Effector CD4-positive, alpha-beta T cell (primary cell): ENCODE results near the gene ALG9.

ENCODE experiments used
- DNase-seq: peaks from one replicate; pipeline ENCODE4 v3.0.0-alpha.2; 2020

ALG9 gene

GRCh38 chr11:111834432-111835163 is 36.8 kb downstream of the ALG9 start:
- no peak for DNase-seq

GRCh38 chr11:111833524-111833923 is 37.9 kb downstream of the ALG9 start:
- DNase-seq = no peak

GRCh38 chr11:111829185-111829968 is 42.0 kb downstream of the ALG9 start:
- DNase-seq = no peak

- no peak for DNase-seq
Observed at GRCh38 chr11:111826322-111826950, 44.9 kb downstream of the ALG9 start.

GRCh38 chr11:111823629-111824028 is 47.8 kb downstream of the ALG9 start:
- DNase-seq = no peak

- DNase-seq = no peak
Observed at GRCh38 chr11:111823131-111823530, 48.2 kb downstream of the ALG9 start.

- no peak for DNase-seq
Observed at GRCh38 chr11:111819829-111820237, 51.5 kb downstream of the ALG9 start.

- DNase-seq = no peak
Observed at GRCh38 chr11:111819161-111819828, 52.1 kb downstream of the ALG9 start.

GRCh38 chr11:111815489-111815888 is 55.9 kb downstream of the ALG9 start:
- DNase-seq = no peak

GRCh38 chr11:111814557-111815320 is 56.6 kb downstream of the ALG9 start:
- no peak for DNase-seq

GRCh38 chr11:111814106-111814505 is 57.3 kb downstream of the ALG9 start:
- DNase-seq = no peak

GRCh38 chr11:111812211-111812610 is 59.2 kb downstream of the ALG9 start:
- no peak for DNase-seq

GRCh38 chr11:111811445-111811844 is 59.9 kb downstream of the ALG9 start:
- no peak for DNase-seq

- DNase-seq = no peak
Observed at GRCh38 chr11:111808834-111809233, 62.5 kb downstream of the ALG9 start.

GRCh38 chr11:111808063-111808588 is 63.3 kb downstream of the ALG9 start:
- no peak for DNase-seq

GRCh38 chr11:111807076-111807475 is 64.3 kb downstream of the ALG9 start:
- no peak for DNase-seq

GRCh38 chr11:111801135-111801534 is 70.2 kb downstream of the ALG9 start:
- no peak for DNase-seq

GRCh38 chr11:111798279-111798678 is 73.1 kb downstream of the ALG9 start:
- DNase-seq = no peak

GRCh38 chr11:111797145-111797581 is 74.2 kb downstream of the ALG9 start:
- DNase-seq = no peak

- no peak for DNase-seq
Observed at GRCh38 chr11:111796696-111797095, 74.7 kb downstream of the ALG9 start.

- DNase-seq = no peak
Observed at GRCh38 chr11:111795334-111795985, 75.9 kb downstream of the ALG9 start.

GRCh38 chr11:111793863-111794262 is 77.5 kb downstream of the ALG9 start:
- no peak for DNase-seq
